Retina (tissue), 1 donor: ENCODE data around the gene CDH20.

Experiments used
- DNase-seq: peaks from one replicate; pipeline ENCODE4 v3.0.0-alpha.2; 2016

Gene CDH20

GRCh38 chr18:61333271-61333745, at the start of gene CDH20:
CDH20 (plus strand) TSS chr18:61333430.
- peak; percentile 88 for DNase-seq

GRCh38 chr18:61284039-61284438, 49.2 kb upstream of the CDH20 start:
- no peak for DNase-seq

- no peak for DNase-seq
Measured at GRCh38 chr18:61285777-61286176, 47.5 kb upstream of the CDH20 start.

GRCh38 chr18:61286867-61287266, 46.4 kb upstream of the CDH20 start:
- no peak for DNase-seq

- no peak for DNase-seq
Measured at GRCh38 chr18:61290616-61291015, 42.6 kb upstream of the CDH20 start.

GRCh38 chr18:61292280-61293035, 40.8 kb upstream of the CDH20 start:
- DNase-seq, result no peak

GRCh38 chr18:61295153-61295552, 38.1 kb upstream of the CDH20 start:
- DNase-seq, result no peak

GRCh38 chr18:61308004-61308403, 25.2 kb upstream of the CDH20 start:
- DNase-seq, result peak; percentile 32

GRCh38 chr18:61308795-61309393, 24.3 kb upstream of the CDH20 start:
- DNase-seq, result peak; percentile 62

GRCh38 chr18:61322265-61322873, 10.9 kb upstream of the CDH20 start:
- DNase-seq, result peak; percentile 78

GRCh38 chr18:61323951-61324350, 9.3 kb upstream of the CDH20 start:
- DNase-seq, result no peak

GRCh38 chr18:61326407-61326806, 6.8 kb upstream of the CDH20 start:
- DNase-seq, result no peak

GRCh38 chr18:61329398-61329797, 3.8 kb upstream of the CDH20 start:
- no peak for DNase-seq

GRCh38 chr18:61331051-61331450, 2.2 kb upstream of the CDH20 start:
- no peak for DNase-seq

GRCh38 chr18:61333746-61334490, 688 bp downstream of the CDH20 start:
- DNase-seq, result peak; percentile 86

GRCh38 chr18:61334491-61334850, 1.2 kb downstream of the CDH20 start:
- DNase-seq, result no peak

- DNase-seq, result peak; percentile 52
Measured at GRCh38 chr18:61334951-61335683, 1.9 kb downstream of the CDH20 start.

- peak; percentile 30 for DNase-seq
Measured at GRCh38 chr18:61335684-61336555, 2.7 kb downstream of the CDH20 start.

GRCh38 chr18:61336766-61337165, 3.5 kb downstream of the CDH20 start:
- no peak for DNase-seq

- DNase-seq, result no peak
Measured at GRCh38 chr18:61337527-61337926, 4.3 kb downstream of the CDH20 start.

GRCh38 chr18:61340148-61340547, 6.9 kb downstream of the CDH20 start:
- DNase-seq, result no peak

GRCh38 chr18:61348230-61348629, 15.0 kb downstream of the CDH20 start:
- DNase-seq, result no peak
